ENCODE data around the gene B3GAT1. TPM values are rescaled to one million over a fixed set of nuclear protein-coding genes. Genes with fewer than 3 reads are reported as not detected.
A peak's percentile ranks its signal among the peaks of the same experiment; 100 is the strongest.

Gene B3GAT1
- total and polyA plus RNA-seq, 4 experiments from 2014 or later, result 0.44 to 0.47 TPM; not detected in 2

DNA sequence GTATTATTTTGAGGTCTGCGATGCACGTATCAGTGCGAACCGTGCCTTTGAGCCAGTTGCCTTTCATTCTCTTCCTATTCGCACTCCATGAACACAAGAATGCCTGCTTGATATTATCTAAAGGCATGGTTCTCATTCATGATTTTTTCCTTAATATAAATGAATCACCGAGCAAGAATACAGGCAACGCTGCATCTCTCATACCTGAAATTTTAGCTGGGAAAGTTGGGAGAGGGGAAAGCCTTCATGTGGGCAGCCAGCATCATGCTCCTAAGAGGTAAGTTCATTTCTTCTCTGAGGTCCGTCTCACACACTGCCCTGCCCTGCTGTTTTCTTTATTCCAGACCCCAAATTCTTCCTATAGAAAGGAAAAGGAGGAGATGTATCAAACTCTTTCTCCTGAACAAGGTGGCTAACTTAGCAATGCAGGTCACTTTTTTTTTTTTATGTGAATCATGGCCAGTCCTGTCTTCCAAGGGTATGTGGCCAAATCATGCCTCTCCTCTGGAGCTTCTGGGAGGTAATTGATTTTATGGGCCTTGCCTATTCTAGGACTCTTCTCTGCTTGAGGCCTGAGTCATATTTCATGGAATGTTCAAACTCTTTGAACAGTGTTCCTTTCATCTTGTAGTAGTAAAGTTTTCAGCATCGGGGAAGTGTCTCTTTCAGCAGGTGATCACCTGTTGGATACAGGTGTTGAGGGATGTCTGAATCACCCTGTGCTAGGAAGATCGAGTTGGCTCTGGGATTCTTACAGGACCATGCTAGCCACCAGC, 77.1 kb downstream of the B3GAT1 start:
- intact Hi-C loops (cut with micrococcal nuclease), result no loop called here
- H3K9me3 Mint-ChIP-seq, result no peaks in the 10 kb centered on the region
- Histone ChIP-seq H3K27ac (ENCODE audit: low read depth, low read length) (no peak overlapping the region), H3K27me3 (ENCODE audit: insufficient read depth, low read length) (no peaks in the 10 kb centered on the region), H3K4me3 (ENCODE audit: low read length in 2 of 2) (no peak overlapping the region), H3K36me3 (ENCODE audit: insufficient read depth, low read length) (no peaks in the 10 kb centered on the region), H3K4me1 (ENCODE audit: insufficient read depth, low read length) (peaks cover 14% of the 10 kb centered on the region), H3K9me3 (ENCODE audit: control insufficient read depth in 1 of 2, low read length in 2 of 2) (no peaks in the 10 kb centered on the region)
- H3K4me1 Mint-ChIP-seq, result peaks cover 6 to 22% (median 12%) of the 10 kb centered on the region in 4 donors
- H3K27ac Mint-ChIP-seq, result peak overlapping the region in 1 of 7 donors; percentile 43
- no peak for DNase-seq
- POLR2A ChIA-PET (ENCODE audit: partially characterized antibody), result no interaction called here
- CTCF ChIA-PET (ENCODE audit: partially characterized antibody), result interaction anchor here (0.6 kb wide), 1 partner anchor 378 kb away, joined by 3 read pairs; no protein-coding TSS in a partner anchor
- no peaks in the 10 kb centered on the region for H3K36me3 Mint-ChIP-seq
- peak overlapping the region in 3 of 8 donors; percentile 1 to 66 (median 17) for H3K4me3 Mint-ChIP-seq
- H3K27me3 Mint-ChIP-seq, result peaks cover 0 to 4% of the 10 kb centered on the region in 2 donors

DNA sequence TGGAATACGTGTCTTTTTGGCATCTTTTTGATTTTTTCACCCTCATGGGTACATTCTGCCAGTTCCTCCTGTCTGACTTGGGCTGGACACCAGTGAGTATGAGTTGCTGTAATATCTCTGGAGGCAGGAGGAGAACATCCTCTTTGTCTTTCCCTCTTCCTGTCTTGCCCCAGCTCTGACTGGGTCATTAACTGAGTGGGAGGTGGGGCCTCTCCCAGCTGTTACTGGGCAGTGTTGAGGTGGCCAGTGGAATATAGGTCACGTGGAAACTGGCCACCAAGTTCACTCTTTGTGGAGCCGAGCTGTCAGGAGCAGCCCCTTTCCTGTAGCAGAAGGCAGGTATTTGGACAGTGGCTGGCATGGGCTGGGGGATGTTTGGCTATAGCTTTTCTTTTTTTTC, 78.1 kb downstream of the B3GAT1 start:
- Histone ChIP-seq H3K27me3 (ENCODE audit: insufficient read depth, low read length) (no peaks in the 10 kb centered on the region), H3K4me3 (ENCODE audit: low read length in 2 of 2) (no peak overlapping the region), H3K4me1 (ENCODE audit: insufficient read depth, low read length) (peaks cover 14% of the 10 kb centered on the region), H3K9me3 (ENCODE audit: control insufficient read depth in 1 of 2, low read length in 2 of 2) (no peaks in the 10 kb centered on the region), H3K36me3 (ENCODE audit: insufficient read depth, low read length) (no peaks in the 10 kb centered on the region), H3K27ac (ENCODE audit: low read depth, low read length) (no peak overlapping the region)
- Mint-ChIP-seq H3K9me3 (no peaks in the 10 kb centered on the region), H3K4me1 (peaks cover 7 to 22% (median 12%) of the 10 kb centered on the region in 4 donors), H3K27me3 (peaks cover 0 to 4% of the 10 kb centered on the region in 2 donors), H3K27ac (peak overlapping the region in 2 of 7 donors; percentile 65 to 75), H3K4me3 (peak overlapping the region in 5 of 8 donors; percentile 2 to 72 (median 24)), H3K36me3 (no peaks in the 10 kb centered on the region)
- ChIA-PET POLR2A (ENCODE audit: partially characterized antibody) (interaction anchor here (1.1 kb wide), 1 partner anchor 58 kb away, joined by 3 read pairs; the partner anchor contains the start of gene GLB1L3), CTCF (ENCODE audit: partially characterized antibody) (interaction anchor here (0.6 kb wide), 1 partner anchor 377 kb away, joined by 3 read pairs; no protein-coding TSS in a partner anchor)
- DNase-seq, result no peak
- intact Hi-C loops (cut with micrococcal nuclease), result no loop called here

DNA sequence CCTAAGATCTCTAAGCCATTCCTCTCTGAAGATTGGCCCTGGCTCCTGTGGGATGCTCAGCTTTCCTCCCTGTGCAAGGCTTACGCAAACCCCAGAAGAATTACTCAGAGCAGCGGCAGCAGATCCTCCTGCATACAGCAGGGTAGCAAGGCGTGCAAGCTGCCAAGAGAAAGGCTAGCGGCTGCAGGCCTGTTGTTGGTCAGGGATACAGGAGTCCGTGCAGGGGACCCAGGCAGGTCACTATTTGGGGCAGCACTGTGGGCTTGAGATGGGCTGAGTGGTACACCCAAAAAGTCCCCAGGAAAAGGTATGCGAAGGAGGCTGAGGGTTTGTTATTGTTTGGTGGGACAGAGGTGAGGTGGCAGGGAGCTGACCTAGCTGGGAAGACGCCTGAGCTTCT, 78.7 kb downstream of the B3GAT1 start:
- H3K9me3 ChIP-seq (ENCODE audit: control insufficient read depth in 1 of 2, low read length in 2 of 2), result no peaks in the 10 kb centered on the region
- no peak for DNase-seq
- no peak overlapping the region for H3K27ac ChIP-seq (ENCODE audit: low read depth, low read length)
- H3K4me1 ChIP-seq (ENCODE audit: insufficient read depth, low read length), result peaks cover 14% of the 10 kb centered on the region
- H3K9me3 Mint-ChIP-seq, result no peaks in the 10 kb centered on the region
- H3K36me3 ChIP-seq (ENCODE audit: insufficient read depth, low read length), result no peaks in the 10 kb centered on the region
- peak overlapping the region in 2 of 7 donors; percentile 60 to 75 for H3K27ac Mint-ChIP-seq
- H3K4me3 Mint-ChIP-seq, result peak overlapping the region in 7 of 8 donors; percentile 23 to 86 (median 72)
- H3K4me3 ChIP-seq (ENCODE audit: low read length in 2 of 2), result no peak overlapping the region
- no peaks in the 10 kb centered on the region for H3K36me3 Mint-ChIP-seq
- intact Hi-C loops (cut with micrococcal nuclease), result no loop called here
- ChIA-PET CTCF (ENCODE audit: partially characterized antibody) (no interaction called here), POLR2A (ENCODE audit: partially characterized antibody) (interaction anchor here (1.1 to 1.6 kb wide), 2 partner anchors 57 to 109 kb away, joined by 3 to 7 read pairs; partner anchors contain the start of genes GLB1L3, NCAPD3 and VPS26B)
- H3K27me3 Mint-ChIP-seq, result peaks cover 0 to 4% of the 10 kb centered on the region in 2 donors
- H3K4me1 Mint-ChIP-seq, result peaks cover 7 to 22% (median 12%) of the 10 kb centered on the region in 4 donors
- H3K27me3 ChIP-seq (ENCODE audit: insufficient read depth, low read length), result no peaks in the 10 kb centered on the region

DNA sequence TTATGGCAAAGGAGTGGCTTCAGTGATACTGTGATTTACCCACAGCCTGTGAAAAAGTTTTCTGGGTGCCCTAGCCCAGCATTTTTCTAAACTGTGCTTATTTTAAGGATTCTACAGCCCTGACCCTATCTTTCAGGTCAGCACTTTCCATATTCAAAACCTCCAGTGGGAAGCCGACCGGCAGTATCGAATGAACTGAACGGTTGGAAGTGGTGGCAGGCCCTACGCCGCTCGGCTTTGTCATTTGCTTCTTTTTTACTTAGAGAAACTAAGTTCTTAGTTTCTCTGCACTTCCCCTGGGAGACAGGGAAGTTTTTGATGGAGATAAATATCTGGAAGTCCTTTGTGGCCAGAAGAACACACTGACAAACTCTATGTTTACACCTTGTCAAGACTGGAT, 79.3 kb downstream of the B3GAT1 start:
- H3K36me3 Mint-ChIP-seq, result no peaks in the 10 kb centered on the region
- peaks cover 0 to 4% of the 10 kb centered on the region in 2 donors for H3K27me3 Mint-ChIP-seq
- intact Hi-C loops (cut with micrococcal nuclease), result no loop called here
- peak overlapping the region in 5 of 7 donors; percentile 60 to 75 (median 70) for H3K27ac Mint-ChIP-seq
- peaks cover 14% of the 10 kb centered on the region for H3K4me1 ChIP-seq (ENCODE audit: insufficient read depth, low read length)
- no peaks in the 10 kb centered on the region for H3K36me3 ChIP-seq (ENCODE audit: insufficient read depth, low read length)
- ChIA-PET CTCF (ENCODE audit: partially characterized antibody) (no interaction called here), POLR2A (ENCODE audit: partially characterized antibody) (interaction anchor here (1.1 to 1.6 kb wide), 3 partner anchors 57 to 109 kb away, joined by 3 to 7 read pairs (median 4); partner anchors contain the start of genes ACAD8, GLB1L3, NCAPD3 and THYN1)
- H3K9me3 Mint-ChIP-seq, result no peaks in the 10 kb centered on the region
- H3K27me3 ChIP-seq (ENCODE audit: insufficient read depth, low read length), result no peaks in the 10 kb centered on the region
- peaks cover 7 to 22% (median 12%) of the 10 kb centered on the region in 4 donors for H3K4me1 Mint-ChIP-seq
- no peak overlapping the region for H3K27ac ChIP-seq (ENCODE audit: low read depth, low read length)
- H3K4me3 ChIP-seq (ENCODE audit: low read length in 2 of 2), result no peak overlapping the region
- peak overlapping the region; percentile 74 to 86 (median 82) for H3K4me3 Mint-ChIP-seq
- no peak for DNase-seq
- H3K9me3 ChIP-seq (ENCODE audit: control insufficient read depth in 1 of 2, low read length in 2 of 2), result no peaks in the 10 kb centered on the region

DNA sequence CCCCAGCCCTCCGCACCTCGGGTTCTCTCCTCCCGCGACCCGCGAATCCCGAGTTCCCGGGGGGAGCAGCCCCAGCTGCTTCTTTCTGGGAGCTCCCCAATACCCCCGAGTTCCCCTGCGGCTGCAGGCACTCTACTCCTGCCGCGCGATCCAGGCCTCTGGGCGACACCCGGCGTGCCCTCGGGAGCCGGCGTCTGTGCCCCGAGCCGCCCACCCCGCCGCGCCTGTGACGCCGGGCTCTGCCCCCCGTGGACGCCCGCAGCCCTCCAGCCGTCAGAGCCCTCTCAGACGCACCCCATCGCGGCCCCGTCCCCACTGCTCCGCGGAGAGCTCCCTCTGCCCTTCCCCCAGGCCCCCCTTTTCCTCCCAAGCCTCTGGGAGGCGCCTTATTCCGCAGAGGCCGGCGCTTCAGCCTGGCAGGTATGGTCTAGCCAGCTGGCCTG, 79.8 kb downstream of the B3GAT1 start:
- POLR2A ChIA-PET (ENCODE audit: partially characterized antibody), result interaction anchor here (1.2 to 1.6 kb wide), 2 partner anchors 79 to 108 kb away, joined by 4 to 7 read pairs; partner anchors contain the start of genes ACAD8, NCAPD3, THYN1 and VPS26B
- Mint-ChIP-seq H3K4me3 (peak overlapping the region; percentile 75 to 86 (median 82)), H3K9me3 (no peaks in the 10 kb centered on the region), H3K4me1 (peaks cover 7 to 22% (median 12%) of the 10 kb centered on the region in 4 donors), H3K27ac (peak overlapping the region in 2 of 7 donors; percentile 75), H3K36me3 (no peaks in the 10 kb centered on the region), H3K27me3 (peaks cover 0 to 4% of the 10 kb centered on the region in 2 donors)
- Histone ChIP-seq H3K4me3 (ENCODE audit: low read length in 2 of 2) (peak overlapping the region in 1 of 2 donors; percentile 59), H3K9me3 (ENCODE audit: control insufficient read depth in 1 of 2, low read length in 2 of 2) (no peaks in the 10 kb centered on the region), H3K4me1 (ENCODE audit: insufficient read depth, low read length) (peaks cover 14% of the 10 kb centered on the region), H3K27me3 (ENCODE audit: insufficient read depth, low read length) (no peaks in the 10 kb centered on the region), H3K27ac (ENCODE audit: low read depth, low read length) (no peak overlapping the region), H3K36me3 (ENCODE audit: insufficient read depth, low read length) (no peaks in the 10 kb centered on the region)
- intact Hi-C loops (cut with micrococcal nuclease), result no loop called here
- CTCF ChIA-PET (ENCODE audit: partially characterized antibody), result interaction anchor here (0.9 to 1.0 kb wide), 2 partner anchors 56 to 70 kb away, joined by 3 read pairs; partner anchors contain the start of gene GLB1L3
- peak in 1 of 5 donors; percentile 39 for DNase-seq

GRCh38 chr11:134331354-134332188, 80.5 kb downstream of the B3GAT1 start, which contains the start of gene GLB1L2:
GLB1L2 (plus strand) TSS chr11:134331988; CDS start chr11:134332062, 74 bp downstream.
- H3K36me3 Mint-ChIP-seq, result no peaks in the 10 kb centered on the region
- CTCF ChIA-PET (ENCODE audit: partially characterized antibody), result interaction anchor here (0.9 to 1.0 kb wide), 2 partner anchors 56 to 69 kb away, joined by 3 read pairs; partner anchors contain the start of gene GLB1L3
- POLR2A ChIA-PET (ENCODE audit: partially characterized antibody), result interaction anchor here (1.2 to 1.6 kb wide), 2 partner anchors 78 to 108 kb away, joined by 4 to 7 read pairs; partner anchors contain the start of genes ACAD8, NCAPD3, THYN1 and VPS26B

More at GRCh38 chr11:134331354-134332188, 80.5 kb downstream of the B3GAT1 start, which contains the start of gene GLB1L2:
- H3K27me3 ChIP-seq (ENCODE audit: insufficient read depth, low read length), result no peaks in the 10 kb centered on the region
- H3K27ac Mint-ChIP-seq, result peak within 1 kb of the TSS; percentile 20 to 90 (median 84)
- no peaks in the 10 kb centered on the region for H3K9me3 ChIP-seq (ENCODE audit: control insufficient read depth in 1 of 2, low read length in 2 of 2)
- no peak within 1 kb of the TSS for H3K27ac ChIP-seq (ENCODE audit: low read depth, low read length)
- intact Hi-C loops (cut with micrococcal nuclease), result loop anchor here (1.0 to 2.0 kb wide), 3 partner anchors 55 to 107 kb away; partner anchors contain the start of genes ACAD8, GLB1L3, THYN1 and VPS26B
- H3K27me3 Mint-ChIP-seq, result peaks cover 0 to 4% of the 10 kb centered on the region in 2 donors
- H3K4me3 ChIP-seq (ENCODE audit: low read length in 2 of 2), result peak within 1 kb of the TSS in 1 of 2 donors; percentile 59
- no peaks in the 10 kb centered on the region for H3K9me3 Mint-ChIP-seq
- H3K4me3 Mint-ChIP-seq, result peak within 1 kb of the TSS; percentile 85 to 95 (median 91)
- no peaks in the 10 kb centered on the region for H3K36me3 ChIP-seq (ENCODE audit: insufficient read depth, low read length)
- peaks cover 7 to 22% (median 12%) of the 10 kb centered on the region in 4 donors for H3K4me1 Mint-ChIP-seq
- H3K4me1 ChIP-seq (ENCODE audit: insufficient read depth, low read length), result peaks cover 14% of the 10 kb centered on the region
- peak; percentile 77 to 83 (median 80) for DNase-seq
